HL-60 (cell line): ENCODE measurements around the gene PSMA5.

Experiments
- DNase-seq, 2 experiments: peaks; one replicate each; pipeline ENCODE4 v3.0.0-alpha.2; 2010 to 2020; ENCODE audit warnings: low read depth in 1 of 2, low spot score in 1 of 2
- H3K27ac ChIP-seq: fragments of 250-450 bp; sonication (Bioruptor Pico); replicated peaks from 2 replicates; pipeline ENCODE4 v1.5.1; 2020; ENCODE audit warnings: mild to moderate bottlenecking, moderate library complexity
- H3K27me3 ChIP-seq: fragments of 250-450 bp; sonication (Bioruptor Pico); 2 replicates; pipeline ENCODE4 v1.5.1; 2021; ENCODE audit warnings: mild to moderate bottlenecking, moderate library complexity; ENCODE audit not compliant: insufficient read depth, poor library complexity, severe bottlenecking
- H3K4me3 ChIP-seq: replicated peaks from 2 replicates; pipeline ENCODE4 v1.5.1; 2011; ENCODE audit warnings: mild to moderate bottlenecking, control low read depth, low read length; ENCODE audit not compliant: insufficient read depth
- CTCF ChIP-seq: IDR thresholded peaks from one replicate; pipeline ENCODE4 v1.5.1; 2011; ENCODE audit warnings: low read length, control low read depth, inconsistent platforms; ENCODE audit not compliant: insufficient read depth
- GABPA ChIP-seq: IDR thresholded peaks from 2 replicates; pipeline ENCODE4 v1.6.1; 2012; ENCODE audit warnings: low read depth
- POLR2AphosphoS5 ChIP-seq: IDR thresholded peaks from 2 replicates; pipeline ENCODE4 v1.6.1; 2012; ENCODE audit warnings: low read depth
- SPI1 ChIP-seq: IDR thresholded peaks from 2 replicates; pipeline ENCODE4 v1.6.1; 2012; ENCODE audit warnings: low read depth, mild to moderate bottlenecking, borderline replicate concordance
- TF ChIP-seq, protein P1 (sequence below): IDR thresholded peaks from 2 replicates; pipeline ENCODE4 v1.6.1; 2012; ENCODE audit warnings: low read depth; ENCODE audit not compliant: insufficient replicate concordance

Gene PSMA5

DNA sequence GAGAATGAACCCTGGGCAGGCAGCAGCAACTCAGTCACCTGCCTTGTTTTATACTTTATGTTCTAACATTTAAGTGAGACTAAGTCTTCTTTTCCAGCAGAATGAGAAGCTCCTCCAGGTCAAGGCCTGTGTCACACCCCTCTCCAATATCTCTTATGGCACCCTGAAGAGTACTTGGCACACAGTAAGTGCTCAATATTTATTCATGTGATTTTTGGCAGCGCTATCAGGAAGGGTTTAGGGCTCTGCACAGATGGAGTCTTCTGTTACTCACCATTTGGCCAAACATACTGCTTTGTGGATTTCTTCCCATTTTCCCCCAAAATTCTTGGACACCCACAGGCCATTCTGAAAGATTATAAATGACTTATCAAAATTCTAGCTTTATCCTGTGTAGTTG is 75.6 kb downstream of the PSMA5 start:
- Histone ChIP-seq H3K4me3 (no peak overlapping the region), H3K27ac (no peak overlapping the region), H3K27me3 (no peaks in the 10 kb centered on the region)
- DNase-seq, result no peak
- TF ChIP-seq SPI1 (no peak), CTCF (no peak), GABPA (no peak), POLR2AphosphoS5 (no peak)
- TF ChIP-seq, protein P1, sequence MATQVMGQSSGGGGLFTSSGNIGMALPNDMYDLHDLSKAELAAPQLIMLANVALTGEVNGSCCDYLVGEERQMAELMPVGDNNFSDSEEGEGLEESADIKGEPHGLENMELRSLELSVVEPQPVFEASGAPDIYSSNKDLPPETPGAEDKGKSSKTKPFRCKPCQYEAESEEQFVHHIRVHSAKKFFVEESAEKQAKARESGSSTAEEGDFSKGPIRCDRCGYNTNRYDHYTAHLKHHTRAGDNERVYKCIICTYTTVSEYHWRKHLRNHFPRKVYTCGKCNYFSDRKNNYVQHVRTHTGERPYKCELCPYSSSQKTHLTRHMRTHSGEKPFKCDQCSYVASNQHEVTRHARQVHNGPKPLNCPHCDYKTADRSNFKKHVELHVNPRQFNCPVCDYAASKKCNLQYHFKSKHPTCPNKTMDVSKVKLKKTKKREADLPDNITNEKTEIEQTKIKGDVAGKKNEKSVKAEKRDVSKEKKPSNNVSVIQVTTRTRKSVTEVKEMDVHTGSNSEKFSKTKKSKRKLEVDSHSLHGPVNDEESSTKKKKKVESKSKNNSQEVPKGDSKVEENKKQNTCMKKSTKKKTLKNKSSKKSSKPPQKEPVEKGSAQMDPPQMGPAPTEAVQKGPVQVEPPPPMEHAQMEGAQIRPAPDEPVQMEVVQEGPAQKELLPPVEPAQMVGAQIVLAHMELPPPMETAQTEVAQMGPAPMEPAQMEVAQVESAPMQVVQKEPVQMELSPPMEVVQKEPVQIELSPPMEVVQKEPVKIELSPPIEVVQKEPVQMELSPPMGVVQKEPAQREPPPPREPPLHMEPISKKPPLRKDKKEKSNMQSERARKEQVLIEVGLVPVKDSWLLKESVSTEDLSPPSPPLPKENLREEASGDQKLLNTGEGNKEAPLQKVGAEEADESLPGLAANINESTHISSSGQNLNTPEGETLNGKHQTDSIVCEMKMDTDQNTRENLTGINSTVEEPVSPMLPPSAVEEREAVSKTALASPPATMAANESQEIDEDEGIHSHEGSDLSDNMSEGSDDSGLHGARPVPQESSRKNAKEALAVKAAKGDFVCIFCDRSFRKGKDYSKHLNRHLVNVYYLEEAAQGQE, result no peak

- no peaks in the 10 kb centered on the region for H3K27me3 ChIP-seq
- no peak for DNase-seq
- TF ChIP-seq POLR2AphosphoS5 (no peak), CTCF (no peak), GABPA (no peak), SPI1 (no peak)
- no peak overlapping the region for H3K4me3 ChIP-seq
- no peak overlapping the region for H3K27ac ChIP-seq
Measured at GRCh38 chr1:109350182-109350581, 76.1 kb downstream of the PSMA5 start.
